Measurements from ENCODE around the gene NECAB3. TPM values are rescaled to one million over a fixed set of nuclear protein-coding genes. Genes with fewer than 3 reads are reported as not detected.
A peak's percentile ranks its signal among the peaks of the same experiment; 100 is the strongest.

Gene NECAB3
- total RNA-seq, 1 experiment from 2014 or later = 105 TPM

DNA sequence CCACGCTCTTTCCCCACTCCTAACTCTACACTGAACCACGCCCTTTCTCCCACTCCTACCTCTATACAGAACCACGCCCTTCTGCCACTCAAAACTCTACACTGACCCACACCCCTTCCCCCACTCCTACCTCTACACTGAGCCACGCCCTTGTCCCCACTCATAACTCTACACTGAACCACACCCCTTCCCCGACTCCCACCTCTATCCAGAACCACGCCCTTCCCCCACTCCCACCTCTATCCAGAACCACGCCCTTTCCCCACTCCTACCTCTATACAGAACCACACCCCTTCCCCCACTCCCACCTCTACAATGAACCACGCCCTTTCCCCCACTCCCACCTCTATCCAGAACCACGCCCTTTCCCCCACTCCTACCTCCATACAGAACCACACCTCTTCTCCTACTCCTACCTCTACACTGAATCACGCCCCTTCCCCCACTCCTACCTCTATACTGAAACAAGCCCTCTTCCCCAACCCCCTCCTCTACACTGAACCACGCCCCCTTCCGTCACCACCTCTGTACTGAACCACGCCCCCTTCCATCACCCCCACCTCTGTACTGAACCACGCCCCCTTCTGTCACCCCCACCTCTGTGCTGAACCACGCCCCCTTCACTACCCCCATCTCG is 35.8 kb upstream of the NECAB3 start:
- Mint-ChIP-seq H3K9me3 (ENCODE audit: unreplicated experiment) (no peaks in the 10 kb centered on the region), H3K4me3 (ENCODE audit: unreplicated experiment) (no peak overlapping the region), H3K4me1 (ENCODE audit: low read depth, unreplicated experiment) (peaks cover 20% of the 10 kb centered on the region), H3K27me3 (ENCODE audit: insufficient read depth, unreplicated experiment) (no peaks in the 10 kb centered on the region), H3K36me3 (ENCODE audit: insufficient read depth, unreplicated experiment) (peaks cover 12% of the 10 kb centered on the region), H3K27ac (ENCODE audit: unreplicated experiment) (no peak overlapping the region)
- Histone ChIP-seq H3K4me1 (peaks cover 9% of the 10 kb centered on the region), H3K27me3 (replicated peaks; ENCODE audit: control insufficient read depth, insufficient read depth, low read length) (no peaks in the 10 kb centered on the region), H3K36me3 (ENCODE audit: control insufficient read depth, insufficient read depth, low read length) (peaks cover 13% of the 10 kb centered on the region), H3K4me3 (ENCODE audit: low read depth, low read length) (no peak overlapping the region), H3K9me3 (no peaks in the 10 kb centered on the region)
- TF ChIP-seq, protein P1, sequence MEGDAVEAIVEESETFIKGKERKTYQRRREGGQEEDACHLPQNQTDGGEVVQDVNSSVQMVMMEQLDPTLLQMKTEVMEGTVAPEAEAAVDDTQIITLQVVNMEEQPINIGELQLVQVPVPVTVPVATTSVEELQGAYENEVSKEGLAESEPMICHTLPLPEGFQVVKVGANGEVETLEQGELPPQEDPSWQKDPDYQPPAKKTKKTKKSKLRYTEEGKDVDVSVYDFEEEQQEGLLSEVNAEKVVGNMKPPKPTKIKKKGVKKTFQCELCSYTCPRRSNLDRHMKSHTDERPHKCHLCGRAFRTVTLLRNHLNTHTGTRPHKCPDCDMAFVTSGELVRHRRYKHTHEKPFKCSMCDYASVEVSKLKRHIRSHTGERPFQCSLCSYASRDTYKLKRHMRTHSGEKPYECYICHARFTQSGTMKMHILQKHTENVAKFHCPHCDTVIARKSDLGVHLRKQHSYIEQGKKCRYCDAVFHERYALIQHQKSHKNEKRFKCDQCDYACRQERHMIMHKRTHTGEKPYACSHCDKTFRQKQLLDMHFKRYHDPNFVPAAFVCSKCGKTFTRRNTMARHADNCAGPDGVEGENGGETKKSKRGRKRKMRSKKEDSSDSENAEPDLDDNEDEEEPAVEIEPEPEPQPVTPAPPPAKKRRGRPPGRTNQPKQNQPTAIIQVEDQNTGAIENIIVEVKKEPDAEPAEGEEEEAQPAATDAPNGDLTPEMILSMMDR (IDR thresholded peaks at IDR 0.05; ENCODE audit: insufficient read depth in 1 of 2, low read depth in 1 of 2, low read length in 1 of 2, severe bottlenecking in 1 of 2, unreplicated experiment in 1 of 2) = no peak
- ChIA-PET CTCF (no interaction called here), POLR2A (no interaction called here)
- no TSS peak for BruUV-seq (replicated peaks)
- peak in 1 of 2 experiments; percentile 71 for DNase-seq
- intact Hi-C loops (cut with micrococcal nuclease; ENCODE audit: unreplicated experiment) = no loop called here

DNA sequence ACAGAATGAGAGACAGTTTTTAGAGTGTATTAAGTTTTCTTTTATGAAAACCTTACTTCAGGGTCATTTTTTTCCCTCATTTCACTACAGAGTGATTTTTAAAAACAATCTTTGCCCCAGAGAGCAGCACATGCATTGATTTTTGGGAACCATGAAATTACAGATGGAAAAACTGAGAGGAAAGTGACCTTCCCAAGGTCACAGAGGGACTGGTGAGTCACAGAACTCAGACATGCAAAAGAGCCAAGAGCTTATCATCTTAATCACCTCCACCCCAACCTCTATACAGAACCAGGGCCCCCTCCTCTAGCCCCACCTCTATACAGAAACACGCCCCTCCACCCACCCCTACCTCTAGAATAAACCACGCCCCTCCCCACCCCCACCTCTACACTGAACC is 35.2 kb upstream of the NECAB3 start:
- Mint-ChIP-seq H3K4me3 (ENCODE audit: unreplicated experiment) (no peak overlapping the region), H3K36me3 (ENCODE audit: insufficient read depth, unreplicated experiment) (peaks cover 16% of the 10 kb centered on the region), H3K27ac (ENCODE audit: unreplicated experiment) (no peak overlapping the region), H3K9me3 (ENCODE audit: unreplicated experiment) (peaks cover 3% of the 10 kb centered on the region), H3K27me3 (ENCODE audit: insufficient read depth, unreplicated experiment) (no peaks in the 10 kb centered on the region), H3K4me1 (ENCODE audit: low read depth, unreplicated experiment) (peaks cover 20% of the 10 kb centered on the region)
- Histone ChIP-seq H3K9me3 (peaks cover 3% of the 10 kb centered on the region; the same call in 1 of the 2 replicates), H3K27me3 (replicated peaks; ENCODE audit: control insufficient read depth, insufficient read depth, low read length) (no peaks in the 10 kb centered on the region), H3K4me3 (ENCODE audit: low read depth, low read length) (no peak overlapping the region), H3K36me3 (ENCODE audit: control insufficient read depth, insufficient read depth, low read length) (peaks cover 10% of the 10 kb centered on the region), H3K4me1 (peaks cover 9% of the 10 kb centered on the region)
- BruUV-seq (replicated peaks) = no TSS peak
- ChIA-PET POLR2A (no interaction called here), CTCF (no interaction called here)
- intact Hi-C loops (cut with micrococcal nuclease; ENCODE audit: unreplicated experiment) = no loop called here
- no peak for DNase-seq
- TF ChIP-seq, protein P1 (IDR thresholded peaks at IDR 0.05; ENCODE audit: insufficient read depth in 1 of 2, low read depth in 1 of 2, low read length in 1 of 2, severe bottlenecking in 1 of 2, unreplicated experiment in 1 of 2) = no peak

DNA sequence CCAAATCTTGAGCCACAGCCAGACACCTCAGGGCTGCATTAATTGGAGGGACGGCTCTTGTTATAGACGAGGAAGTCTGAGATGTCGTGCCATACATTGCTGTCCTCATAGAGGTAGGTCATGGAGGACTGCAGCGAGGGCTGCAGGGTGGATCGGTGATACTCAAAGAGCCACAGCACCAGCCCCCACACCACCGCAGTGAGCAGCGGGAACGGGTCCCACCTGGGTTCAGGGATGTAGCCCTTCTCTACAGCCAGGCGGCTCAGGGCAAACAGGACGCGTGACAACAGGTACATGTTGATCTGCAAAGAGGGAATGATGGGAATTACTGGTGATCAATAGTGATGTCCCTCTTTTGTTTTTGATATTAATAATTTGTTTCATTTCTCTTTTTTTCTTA is 33.4 kb upstream of the NECAB3 start:
- Mint-ChIP-seq H3K9me3 (ENCODE audit: unreplicated experiment) (peaks cover 19% of the 10 kb centered on the region), H3K27ac (ENCODE audit: unreplicated experiment) (peak overlapping the region; percentile 13), H3K4me1 (ENCODE audit: low read depth, unreplicated experiment) (peaks cover 20% of the 10 kb centered on the region), H3K36me3 (ENCODE audit: insufficient read depth, unreplicated experiment) (peaks cover 16% of the 10 kb centered on the region), H3K27me3 (ENCODE audit: insufficient read depth, unreplicated experiment) (no peaks in the 10 kb centered on the region), H3K4me3 (ENCODE audit: unreplicated experiment) (no peak overlapping the region)
- H3K4me3 ChIP-seq (ENCODE audit: low read depth, low read length) = no peak overlapping the region
- ChIA-PET CTCF (no interaction called here), POLR2A (no interaction called here)
- intact Hi-C loops (cut with micrococcal nuclease; ENCODE audit: unreplicated experiment) = no loop called here
- no peaks in the 10 kb centered on the region for H3K27me3 ChIP-seq (replicated peaks; ENCODE audit: control insufficient read depth, insufficient read depth, low read length)
- peaks cover 4% of the 10 kb centered on the region for H3K9me3 ChIP-seq
- H3K36me3 ChIP-seq (ENCODE audit: control insufficient read depth, insufficient read depth, low read length) = peaks cover 6% of the 10 kb centered on the region
- peaks cover 9% of the 10 kb centered on the region for H3K4me1 ChIP-seq
- TF ChIP-seq, protein P1 (IDR thresholded peaks at IDR 0.05; ENCODE audit: insufficient read depth in 1 of 2, low read depth in 1 of 2, low read length in 1 of 2, severe bottlenecking in 1 of 2, unreplicated experiment in 1 of 2) = no peak
- DNase-seq = no peak
- BruUV-seq (replicated peaks) = no TSS peak

Measured in Caco-2 (cell line).